Measurements from ENCODE around the gene SCG5. TPM values are rescaled to one million over a fixed set of nuclear protein-coding genes. Genes with fewer than 3 reads are reported as not detected.

The SCG5 gene
- polyA plus RNA-seq, 1 donor (not counting 4 experiments of a cell fraction or from before 2014, with no cell fraction given): 15.8 TPM

- TF ChIP-seq, protein P1, sequence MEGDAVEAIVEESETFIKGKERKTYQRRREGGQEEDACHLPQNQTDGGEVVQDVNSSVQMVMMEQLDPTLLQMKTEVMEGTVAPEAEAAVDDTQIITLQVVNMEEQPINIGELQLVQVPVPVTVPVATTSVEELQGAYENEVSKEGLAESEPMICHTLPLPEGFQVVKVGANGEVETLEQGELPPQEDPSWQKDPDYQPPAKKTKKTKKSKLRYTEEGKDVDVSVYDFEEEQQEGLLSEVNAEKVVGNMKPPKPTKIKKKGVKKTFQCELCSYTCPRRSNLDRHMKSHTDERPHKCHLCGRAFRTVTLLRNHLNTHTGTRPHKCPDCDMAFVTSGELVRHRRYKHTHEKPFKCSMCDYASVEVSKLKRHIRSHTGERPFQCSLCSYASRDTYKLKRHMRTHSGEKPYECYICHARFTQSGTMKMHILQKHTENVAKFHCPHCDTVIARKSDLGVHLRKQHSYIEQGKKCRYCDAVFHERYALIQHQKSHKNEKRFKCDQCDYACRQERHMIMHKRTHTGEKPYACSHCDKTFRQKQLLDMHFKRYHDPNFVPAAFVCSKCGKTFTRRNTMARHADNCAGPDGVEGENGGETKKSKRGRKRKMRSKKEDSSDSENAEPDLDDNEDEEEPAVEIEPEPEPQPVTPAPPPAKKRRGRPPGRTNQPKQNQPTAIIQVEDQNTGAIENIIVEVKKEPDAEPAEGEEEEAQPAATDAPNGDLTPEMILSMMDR (optimal IDR thresholded peaks at IDR 0.05 in 1 of 3, IDR thresholded peaks at IDR 0.05 in 1 of 3, conservative IDR thresholded peaks at IDR 0.05 in 1 of 3; ENCODE audit: extremely low read depth in 1 of 3, insufficient read depth in 2 of 3, low read length in 3 of 3): no peak
- TF ChIP-seq EZH2 (IDR thresholded peaks at IDR 0.05; ENCODE audit: low read length): no peak
- FAIRE-seq (no peak), DNase-seq (ENCODE audit: low read depth, low spot score) (no peak)
- Histone ChIP-seq H3K27ac (ENCODE audit: control insufficient read depth, insufficient read depth, low read length) (no peak overlapping the region), H3K4me2 (ENCODE audit: control insufficient read depth, extremely low read depth, insufficient read depth, low read depth, low read length) (no peak overlapping the region), H3K36me3 (ENCODE audit: control insufficient read depth in 2 of 2, extremely low read depth in 1 of 2, insufficient read depth in 2 of 2, low read length in 2 of 2) (peaks cover 2 to 17% of the 10 kb centered on the region in 2 experiments), H2AFZ (ENCODE audit: control insufficient read depth, low read length) (no peak overlapping the region), H3K9me3 (ENCODE audit: control insufficient read depth, low read depth, low read length) (no peaks in the 10 kb centered on the region), H3K79me2 (ENCODE audit: control insufficient read depth, insufficient read depth, low read length) (no peaks in the 10 kb centered on the region), H3K9ac (ENCODE audit: control insufficient read depth, extremely low read depth, insufficient read depth, low read length) (no peak overlapping the region), H3K4me3 (ENCODE audit: control insufficient read depth in 2 of 3, extremely low read depth in 1 of 3, insufficient read depth in 2 of 3, low read depth in 1 of 3, low read length in 3 of 3) (no peak overlapping the region), H4K20me1 (ENCODE audit: control insufficient read depth, extremely low read depth, insufficient read depth, low read length) (no peaks in the 10 kb centered on the region), H3K9me1 (ENCODE audit: control insufficient read depth, extremely low read depth, insufficient read depth, low read length) (no peaks in the 10 kb centered on the region), H3K4me1 (ENCODE audit: control insufficient read depth, extremely low read depth, insufficient read depth, low read length) (no peaks in the 10 kb centered on the region), H3K27me3 (ENCODE audit: control insufficient read depth, extremely low read depth, insufficient read depth, low read length) (no peaks in the 10 kb centered on the region)
- dilution Hi-C loops (cut with MboI; ENCODE audit: extremely low pct_ligation_motif_present, low sequenced_read_pairs): no loop called here
Observed at GRCh38 chr15:32636410-32636809, 5.1 kb upstream of the SCG5 start.

- H3K9me1 ChIP-seq (ENCODE audit: control insufficient read depth, extremely low read depth, insufficient read depth, low read length): no peaks in the 10 kb centered on the region
- H3K27me3 ChIP-seq (ENCODE audit: control insufficient read depth, extremely low read depth, insufficient read depth, low read length): no peaks in the 10 kb centered on the region
- H3K4me3 ChIP-seq (ENCODE audit: control insufficient read depth in 2 of 3, extremely low read depth in 1 of 3, insufficient read depth in 2 of 3, low read depth in 1 of 3, low read length in 3 of 3): no peak overlapping the region
- FAIRE-seq: no peak
- H3K79me2 ChIP-seq (ENCODE audit: control insufficient read depth, insufficient read depth, low read length): no peaks in the 10 kb centered on the region
- H3K36me3 ChIP-seq (ENCODE audit: control insufficient read depth in 2 of 2, extremely low read depth in 1 of 2, insufficient read depth in 2 of 2, low read length in 2 of 2): peaks cover 2 to 17% of the 10 kb centered on the region in 2 experiments
- no peaks in the 10 kb centered on the region for H3K9me3 ChIP-seq (ENCODE audit: control insufficient read depth, low read depth, low read length)
- H4K20me1 ChIP-seq (ENCODE audit: control insufficient read depth, extremely low read depth, insufficient read depth, low read length): no peaks in the 10 kb centered on the region
- DNase-seq (ENCODE audit: low read depth, low spot score): no peak
- TF ChIP-seq, protein P1 (optimal IDR thresholded peaks at IDR 0.05 in 1 of 3, IDR thresholded peaks at IDR 0.05 in 1 of 3, conservative IDR thresholded peaks at IDR 0.05 in 1 of 3; ENCODE audit: extremely low read depth in 1 of 3, insufficient read depth in 2 of 3, low read length in 3 of 3): no peak
- no peak for TF ChIP-seq EZH2 (IDR thresholded peaks at IDR 0.05; ENCODE audit: low read length)
- no peak overlapping the region for H3K4me2 ChIP-seq (ENCODE audit: control insufficient read depth, extremely low read depth, insufficient read depth, low read depth, low read length)
- dilution Hi-C loops (cut with MboI; ENCODE audit: extremely low pct_ligation_motif_present, low sequenced_read_pairs): no loop called here
- H3K9ac ChIP-seq (ENCODE audit: control insufficient read depth, extremely low read depth, insufficient read depth, low read length): no peak overlapping the region
- H3K27ac ChIP-seq (ENCODE audit: control insufficient read depth, insufficient read depth, low read length): no peak overlapping the region
- no peaks in the 10 kb centered on the region for H3K4me1 ChIP-seq (ENCODE audit: control insufficient read depth, extremely low read depth, insufficient read depth, low read length)
- no peak overlapping the region for H2AFZ ChIP-seq (ENCODE audit: control insufficient read depth, low read length)
Observed at GRCh38 chr15:32636908-32637567, 4.5 kb upstream of the SCG5 start.
